ENCODE data around the gene RABL6.
"Not testable (repeated sequence)": the region's sequence is repeated elsewhere in the genome, so short reads cannot be mapped to it uniquely, and the experiment has no call there.

The RABL6 gene

DNA sequence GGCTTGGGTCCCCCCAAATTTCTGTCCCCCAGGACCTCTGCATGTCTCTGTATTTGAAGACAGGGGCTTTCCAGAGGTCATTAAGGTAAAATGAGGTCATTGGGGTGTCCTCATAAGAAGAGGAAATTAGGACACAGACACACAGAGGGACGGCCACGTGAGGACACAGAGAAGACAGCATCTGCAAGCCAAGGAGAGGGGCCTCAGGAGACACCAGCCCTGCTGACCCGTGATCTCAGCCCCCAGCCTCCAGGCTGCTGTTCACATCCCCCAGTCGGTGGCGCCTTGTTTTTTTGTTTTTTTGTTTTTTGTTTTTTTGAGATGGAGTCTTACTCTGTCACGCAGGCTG, 12.8 kb upstream of the RABL6 start:
- no peak for DNase-seq

DNA sequence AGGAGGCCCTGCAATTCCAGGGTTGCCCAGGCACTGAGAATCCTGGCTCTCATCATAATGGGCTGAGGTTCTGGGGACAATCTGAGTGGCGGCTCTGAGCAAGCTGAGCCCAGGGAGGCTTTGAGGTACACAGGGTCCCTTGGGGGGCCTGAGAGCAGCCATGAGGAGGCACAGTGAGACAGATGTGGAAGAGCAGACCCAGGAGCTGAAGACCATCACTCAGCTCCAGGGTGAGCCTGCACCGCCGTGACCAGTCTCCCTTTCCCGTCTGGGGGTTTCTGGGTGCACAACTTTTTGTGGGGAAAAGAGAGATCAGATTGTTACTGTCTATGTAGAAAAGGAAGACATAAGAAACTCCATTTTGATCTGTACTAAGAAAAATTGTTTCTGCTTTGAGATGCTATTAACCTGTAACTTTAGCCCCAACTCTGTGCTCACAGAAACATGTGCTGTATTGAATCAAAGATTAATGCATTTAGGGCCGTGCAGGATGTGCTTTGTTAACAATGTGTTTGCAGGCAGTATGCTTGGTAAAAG, 11.4 kb upstream of the RABL6 start, which contains the start of gene CCDC183:
Gene CCDC183, plus strand, starts transcription at position 101 of the 537 bp plus-strand sequence. Its CDS starts 60 bp downstream, at position 161.
- DNase-seq, result no peak

DNA sequence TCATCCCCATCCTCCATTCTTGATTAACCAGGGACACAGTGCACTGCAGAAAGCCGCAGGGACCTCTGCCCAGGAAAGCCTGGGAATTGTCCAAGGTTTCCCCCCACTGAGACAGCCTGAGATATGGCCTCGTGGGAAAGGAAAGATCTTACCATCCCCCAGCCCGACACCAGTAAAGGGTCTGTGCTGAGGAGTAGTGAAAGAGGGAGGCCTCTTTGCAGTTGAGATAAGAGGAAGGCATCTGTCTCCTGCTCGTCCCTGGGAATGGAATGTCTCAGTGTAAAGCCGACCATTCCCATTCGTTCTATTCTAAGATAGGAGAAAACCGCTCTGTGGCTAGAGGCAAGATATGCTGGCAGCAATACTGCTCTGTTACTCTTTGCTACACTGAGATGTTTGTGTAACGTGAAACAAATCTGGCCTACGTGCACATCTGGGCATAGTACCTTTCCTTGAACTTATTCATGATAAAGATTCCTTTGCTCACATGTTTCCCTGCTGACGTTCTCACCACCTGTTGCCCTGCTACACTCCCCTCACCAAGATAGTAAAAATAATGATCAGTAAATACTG, 10.9 kb upstream of the RABL6 start:
- not testable (repeated sequence) for DNase-seq

GRCh38 chr9:136798708-136799078, 9.1 kb upstream of the RABL6 start:
- DNase-seq, result no peak

DNA sequence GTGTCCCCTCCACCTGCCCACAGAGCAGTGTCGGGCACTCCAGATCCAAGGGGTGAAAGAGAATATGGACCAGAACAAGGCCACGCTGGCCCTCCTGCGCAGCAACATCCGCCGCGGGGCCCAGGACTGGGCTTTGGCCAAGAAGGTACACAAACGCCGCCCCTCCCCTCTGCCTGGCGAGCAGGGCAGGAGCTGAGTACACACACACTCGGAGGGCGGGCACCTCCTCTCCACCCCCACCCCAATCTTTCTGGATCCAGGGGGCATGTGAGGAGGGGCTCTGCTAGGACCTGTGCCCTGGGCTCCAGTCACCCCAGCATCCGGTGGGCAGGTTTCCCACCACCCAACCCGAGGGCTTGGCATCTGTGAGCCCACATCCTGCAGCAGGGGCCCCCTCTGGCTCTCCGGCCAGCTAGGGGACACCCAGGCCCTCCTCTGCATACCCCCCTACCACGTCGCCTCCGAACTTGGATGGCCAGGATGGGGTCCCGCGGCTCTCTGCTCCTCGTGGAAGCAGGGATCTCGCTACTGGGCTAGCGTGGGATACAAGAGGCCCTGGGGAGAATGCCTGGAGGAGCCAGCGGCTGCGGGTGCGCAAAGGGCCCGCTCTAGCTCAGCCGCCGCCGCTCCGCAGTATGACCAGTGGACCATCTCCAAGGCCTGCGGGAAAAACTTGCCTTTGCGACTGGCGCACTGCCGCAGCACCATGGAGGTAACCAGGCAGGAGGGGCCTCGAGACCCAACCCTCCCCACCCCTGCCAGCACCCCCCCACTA, 8.5 kb upstream of the RABL6 start:
- peak; percentile 61 for DNase-seq

- peak; percentile 89 for DNase-seq
Measured at GRCh38 chr9:136799854-136800657, 7.7 kb upstream of the RABL6 start.

- DNase-seq, result no peak
Measured at GRCh38 chr9:136802321-136802720, 5.4 kb upstream of the RABL6 start.

- DNase-seq, result not testable (repeated sequence)
Measured at GRCh38 chr9:136803009-136803550, 4.7 kb upstream of the RABL6 start.

GRCh38 chr9:136803551-136804508, 3.9 kb upstream of the RABL6 start:
- no peak for DNase-seq

DNA sequence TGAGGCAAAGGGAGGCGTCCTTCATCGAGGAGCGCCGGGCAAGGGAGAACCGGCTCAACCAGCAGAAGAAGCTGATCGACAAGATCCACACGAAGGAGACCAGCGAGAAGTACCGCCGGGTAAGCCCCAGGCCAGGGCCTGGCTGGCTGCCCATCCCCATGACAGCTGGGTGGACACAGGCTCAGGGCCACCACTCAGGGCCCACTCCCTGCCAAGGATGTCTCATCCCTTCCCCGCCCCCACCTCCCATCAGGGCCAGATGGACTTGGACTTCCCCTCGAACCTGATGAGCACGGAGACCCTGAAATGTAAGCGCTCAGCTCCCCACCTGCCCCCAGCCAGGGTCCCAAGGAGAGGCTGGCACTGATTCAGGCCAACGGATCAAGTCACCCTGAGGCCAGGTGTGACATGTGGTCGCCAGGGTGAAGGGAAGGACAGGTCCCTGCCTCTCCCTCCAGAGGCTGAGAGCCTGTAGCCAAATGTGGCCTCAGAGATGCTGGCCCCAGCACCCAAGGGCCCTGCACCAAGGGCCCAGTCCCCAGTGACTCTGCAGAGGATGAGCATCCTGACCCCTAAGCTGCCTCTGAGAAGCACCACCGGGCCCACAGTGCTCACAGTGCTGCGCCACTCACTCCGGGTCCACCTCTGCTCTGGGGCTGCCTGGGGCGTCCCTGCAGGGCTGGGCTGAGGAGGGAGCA, 3.1 kb upstream of the RABL6 start:
- no peak for DNase-seq

DNA sequence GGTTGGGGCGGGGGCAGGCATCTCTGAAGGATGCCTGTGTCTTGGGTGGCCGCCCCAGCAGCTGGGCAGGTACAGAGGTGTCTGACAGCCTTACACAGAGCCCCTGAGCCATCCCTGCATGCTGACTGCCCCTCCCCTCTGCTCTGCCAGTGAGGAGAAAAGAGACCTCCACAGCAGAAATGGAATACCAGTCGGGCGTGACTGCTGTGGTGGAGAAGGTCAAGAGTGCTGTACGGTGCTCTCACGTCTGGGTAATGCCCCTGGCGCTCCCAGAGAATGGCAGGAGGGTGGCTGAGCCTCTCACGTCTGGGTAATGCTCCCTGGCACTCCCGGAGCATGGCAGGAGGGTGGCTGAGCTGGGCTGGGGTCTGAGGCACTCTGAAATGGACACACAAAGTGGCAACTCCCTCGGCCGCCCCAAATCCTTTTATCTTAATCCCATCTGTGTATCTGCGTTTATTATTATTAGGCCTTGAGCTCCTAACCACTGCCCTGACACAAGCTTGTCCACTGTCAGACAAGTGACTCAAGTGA, 2.5 kb upstream of the RABL6 start:
- no peak for DNase-seq

- no peak for DNase-seq
Measured at GRCh38 chr9:136806067-136806466, 1.7 kb upstream of the RABL6 start.

GRCh38 chr9:136806631-136807201, 1.0 kb upstream of the RABL6 start:
- DNase-seq, result no peak

DNA sequence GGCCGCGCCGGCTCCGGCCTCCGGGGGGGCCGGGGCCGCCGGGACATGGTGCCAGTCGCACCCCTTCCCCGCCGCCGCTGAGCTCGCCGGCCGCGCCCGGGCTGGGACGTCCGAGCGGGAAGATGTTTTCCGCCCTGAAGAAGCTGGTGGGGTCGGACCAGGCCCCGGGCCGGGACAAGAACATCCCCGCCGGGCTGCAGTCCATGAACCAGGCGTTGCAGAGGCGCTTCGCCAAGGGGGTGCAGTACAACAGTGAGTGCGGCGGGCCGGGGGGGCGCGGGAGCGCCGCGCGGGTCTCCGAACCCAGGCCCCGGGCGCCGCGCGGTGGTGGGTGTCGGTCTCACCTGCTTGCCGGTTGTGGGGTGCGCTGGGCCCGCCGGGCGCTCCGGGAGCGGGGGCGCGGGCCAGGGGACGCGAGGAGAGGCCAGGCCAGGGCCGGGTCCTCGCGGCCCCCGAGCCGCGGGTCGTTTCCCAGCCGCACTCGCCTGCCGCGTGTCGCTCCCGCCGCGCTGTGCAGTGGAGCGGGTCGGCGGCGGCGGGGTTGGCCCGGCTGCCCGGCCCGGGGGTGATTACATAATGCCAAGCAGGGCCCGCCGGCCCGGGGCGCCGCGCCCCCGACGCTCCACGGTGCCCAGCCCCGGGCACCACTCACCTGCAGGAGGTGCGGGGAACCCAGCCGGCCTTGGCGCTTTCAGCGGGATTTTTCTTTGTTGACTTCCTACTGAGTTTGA, 492 bp downstream of the RABL6 start:
- DNase-seq, result no peak

DNA sequence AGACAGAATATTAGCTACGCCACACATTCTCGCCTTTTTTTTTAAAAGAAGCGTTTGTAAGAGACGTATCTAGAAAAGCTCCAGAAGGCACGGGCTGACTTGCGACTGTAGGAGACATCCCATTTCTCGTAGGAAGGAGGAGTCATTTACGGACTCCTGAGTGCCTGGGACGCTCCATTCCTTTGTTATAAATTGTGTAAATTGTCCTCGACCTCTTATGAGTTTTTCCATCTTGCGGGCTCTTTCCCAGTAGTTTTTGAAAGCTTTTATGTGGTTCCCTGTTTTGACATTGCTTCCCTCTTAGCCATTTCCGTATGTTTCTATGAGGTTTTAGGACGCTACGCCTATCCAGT, 1.0 kb downstream of the RABL6 start:
- DNase-seq, result no peak

- DNase-seq, result no peak
Measured at GRCh38 chr9:136814725-136815421, 7.1 kb downstream of the RABL6 start.

DNA sequence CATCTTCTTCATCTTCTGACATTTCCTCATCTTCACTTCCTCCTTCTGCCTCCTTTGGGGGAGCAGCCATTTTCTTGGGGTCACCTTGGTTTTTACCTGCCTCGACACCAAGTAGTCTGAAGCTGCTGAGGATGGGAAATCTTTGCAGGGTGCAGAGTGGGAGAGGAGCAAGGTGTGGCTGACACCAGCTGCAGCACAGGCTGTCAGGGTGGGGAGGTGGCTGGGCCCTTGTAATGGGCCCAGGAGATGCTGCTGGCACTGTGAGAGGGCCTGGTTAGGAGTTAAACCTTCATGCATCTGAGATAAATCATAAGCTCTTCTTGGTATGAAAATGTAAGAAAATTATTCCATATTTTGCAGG, 7.7 kb downstream of the RABL6 start:
- DNase-seq, result no peak

GRCh38 chr9:136820971-136821825, 13.4 kb downstream of the RABL6 start:
- no peak for DNase-seq

All from NCI-H510A (cell line).